Fibroblast of mammary gland (primary cell): ENCODE data around the gene PLIN3.

Experiments used
- DNase-seq: peaks from one replicate; pipeline ENCODE4 v3.0.0-alpha.2; 2010; ENCODE audit warnings: low read depth
- H3K4me3 ChIP-seq: 2 replicates; pipeline ENCODE4 v1.5.1; 2011; ENCODE audit warnings: low read depth, mild to moderate bottlenecking, low read length, moderate library complexity; ENCODE audit not compliant: control insufficient read depth
- TF ChIP-seq, protein P1 (sequence below): conservative IDR thresholded peaks from 2 replicates; pipeline ENCODE4 v1.5.1; 2011; ENCODE audit warnings: low read depth, low read length, inconsistent platforms; ENCODE audit not compliant: control insufficient read depth, insufficient read depth

Gene PLIN3, protein sequence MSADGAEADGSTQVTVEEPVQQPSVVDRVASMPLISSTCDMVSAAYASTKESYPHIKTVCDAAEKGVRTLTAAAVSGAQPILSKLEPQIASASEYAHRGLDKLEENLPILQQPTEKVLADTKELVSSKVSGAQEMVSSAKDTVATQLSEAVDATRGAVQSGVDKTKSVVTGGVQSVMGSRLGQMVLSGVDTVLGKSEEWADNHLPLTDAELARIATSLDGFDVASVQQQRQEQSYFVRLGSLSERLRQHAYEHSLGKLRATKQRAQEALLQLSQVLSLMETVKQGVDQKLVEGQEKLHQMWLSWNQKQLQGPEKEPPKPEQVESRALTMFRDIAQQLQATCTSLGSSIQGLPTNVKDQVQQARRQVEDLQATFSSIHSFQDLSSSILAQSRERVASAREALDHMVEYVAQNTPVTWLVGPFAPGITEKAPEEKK

DNA sequence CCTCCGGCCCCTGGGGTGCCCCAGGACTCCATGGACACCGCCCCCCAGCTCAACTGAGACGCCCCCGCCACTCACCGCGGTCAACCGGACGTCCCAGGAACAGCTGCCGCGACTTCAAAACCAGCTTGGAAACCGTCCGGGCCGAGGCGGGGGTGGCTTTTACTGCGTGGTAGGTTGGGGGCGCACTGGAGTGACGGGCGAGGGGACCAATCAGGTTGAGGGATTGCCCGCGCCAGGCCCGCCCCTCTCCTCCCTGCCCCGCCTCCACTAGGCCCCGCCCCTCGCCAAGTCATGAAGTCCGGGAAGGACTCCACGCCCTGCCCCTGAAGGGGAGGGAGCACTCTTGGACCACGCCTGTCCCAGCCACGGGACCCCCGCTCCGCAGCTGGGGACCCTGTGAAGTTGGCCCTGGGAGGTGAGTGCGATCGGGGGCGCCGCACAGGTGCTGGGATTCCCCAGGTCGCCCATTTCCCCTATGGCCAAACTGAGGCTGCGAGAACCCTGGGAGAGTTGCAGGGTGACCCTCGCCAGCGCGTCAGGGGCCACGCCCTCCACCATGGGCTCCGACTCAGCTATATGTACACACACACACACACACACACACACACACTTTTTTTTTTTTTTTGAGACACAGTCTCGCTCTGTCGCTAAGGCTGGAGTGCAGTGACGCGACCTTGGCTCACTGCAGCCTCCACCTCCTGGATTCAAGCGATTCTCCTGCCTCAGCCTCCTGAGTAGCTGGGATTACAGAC is at the start of gene PLIN3:
TSS of gene PLIN3 (minus strand) at position 134 of the 752 bp plus-strand sequence. CDS start 6,273 bp downstream, outside the sequence.
- peak within 1 kb of the TSS; percentile 73 for H3K4me3 ChIP-seq
- TF ChIP-seq, protein P1, sequence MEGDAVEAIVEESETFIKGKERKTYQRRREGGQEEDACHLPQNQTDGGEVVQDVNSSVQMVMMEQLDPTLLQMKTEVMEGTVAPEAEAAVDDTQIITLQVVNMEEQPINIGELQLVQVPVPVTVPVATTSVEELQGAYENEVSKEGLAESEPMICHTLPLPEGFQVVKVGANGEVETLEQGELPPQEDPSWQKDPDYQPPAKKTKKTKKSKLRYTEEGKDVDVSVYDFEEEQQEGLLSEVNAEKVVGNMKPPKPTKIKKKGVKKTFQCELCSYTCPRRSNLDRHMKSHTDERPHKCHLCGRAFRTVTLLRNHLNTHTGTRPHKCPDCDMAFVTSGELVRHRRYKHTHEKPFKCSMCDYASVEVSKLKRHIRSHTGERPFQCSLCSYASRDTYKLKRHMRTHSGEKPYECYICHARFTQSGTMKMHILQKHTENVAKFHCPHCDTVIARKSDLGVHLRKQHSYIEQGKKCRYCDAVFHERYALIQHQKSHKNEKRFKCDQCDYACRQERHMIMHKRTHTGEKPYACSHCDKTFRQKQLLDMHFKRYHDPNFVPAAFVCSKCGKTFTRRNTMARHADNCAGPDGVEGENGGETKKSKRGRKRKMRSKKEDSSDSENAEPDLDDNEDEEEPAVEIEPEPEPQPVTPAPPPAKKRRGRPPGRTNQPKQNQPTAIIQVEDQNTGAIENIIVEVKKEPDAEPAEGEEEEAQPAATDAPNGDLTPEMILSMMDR, result no peak
- DNase-seq, result peak; percentile 94

DNA sequence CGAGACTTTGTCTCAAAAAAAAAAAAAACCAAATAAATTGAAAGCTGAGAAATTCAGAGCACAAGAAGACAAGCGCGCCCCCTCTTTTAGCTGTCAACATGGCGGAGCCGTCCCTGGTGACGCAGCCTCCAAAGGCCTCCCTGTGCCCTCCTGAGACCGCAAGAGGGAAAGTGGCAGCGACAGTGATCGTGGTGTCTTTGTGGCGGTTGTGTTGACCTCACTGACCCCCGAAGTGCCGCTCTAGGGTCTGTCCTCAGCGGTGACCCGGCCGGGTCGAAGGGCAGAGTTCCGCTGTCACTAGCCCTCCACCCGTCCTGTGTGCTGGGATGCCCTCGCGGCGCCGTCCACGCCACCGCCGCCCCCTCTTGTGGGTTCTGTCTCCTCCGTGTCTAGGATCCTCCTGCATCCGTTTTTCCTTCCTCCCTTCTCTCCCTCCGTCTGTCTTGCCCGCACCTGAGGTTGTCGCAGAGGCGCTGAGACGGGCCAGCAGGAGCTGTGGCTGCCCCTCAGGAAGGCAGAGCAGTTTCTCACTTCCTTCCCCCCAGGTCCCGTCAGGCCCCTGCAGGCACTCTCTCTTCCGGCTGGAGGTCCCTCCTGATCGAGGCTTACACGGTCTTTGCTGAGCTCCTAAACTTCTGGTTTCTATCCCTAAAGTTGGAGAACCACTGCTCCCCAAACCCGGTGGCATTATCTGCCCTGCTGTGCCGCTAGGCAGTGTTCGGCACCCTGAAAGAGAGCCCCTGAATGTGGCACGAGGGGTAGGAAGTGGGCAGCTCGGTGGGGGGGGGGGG is 49.0 kb upstream of the PLIN3 start:
- TF ChIP-seq, protein P1, result no peak
- H3K4me3 ChIP-seq, result no peak overlapping the region
- no peak for DNase-seq

DNA sequence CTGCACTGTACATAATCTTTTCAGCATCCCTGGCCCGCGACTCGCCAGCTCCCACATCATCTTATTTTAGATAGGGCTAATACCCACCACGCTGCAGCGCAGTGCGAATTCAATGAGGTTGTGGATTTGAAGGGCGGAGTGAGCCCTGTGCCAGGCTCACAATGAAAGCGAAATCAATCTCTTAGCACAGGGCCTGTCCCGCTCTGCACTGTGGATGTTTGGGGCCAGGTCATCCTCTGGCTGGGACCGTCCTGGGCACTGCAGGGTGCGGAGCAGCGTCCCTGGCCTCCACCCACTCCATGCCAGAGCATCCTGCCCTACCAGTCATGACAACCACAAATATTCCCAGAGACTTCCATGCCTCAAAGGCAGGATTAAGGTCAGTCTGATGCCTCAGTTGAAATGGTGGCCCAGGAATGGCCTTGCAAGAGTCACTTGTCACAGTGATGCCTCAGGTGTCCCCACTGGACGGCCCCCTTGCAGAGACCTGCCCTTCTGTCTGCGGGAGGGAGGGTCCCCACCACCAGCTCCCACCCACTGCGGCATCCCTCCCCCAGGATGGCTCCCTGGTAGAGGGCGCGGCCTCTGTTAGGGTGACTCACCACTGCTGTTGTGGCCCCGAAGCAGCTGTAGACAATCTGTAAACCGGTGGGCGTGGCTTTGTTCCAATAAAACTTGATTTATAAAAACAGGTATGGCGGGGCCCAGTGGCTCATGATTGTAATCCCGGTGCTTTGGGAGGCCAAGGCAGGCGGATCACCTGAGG is 47.5 kb upstream of the PLIN3 start:
- peak; percentile 83 for DNase-seq
- TF ChIP-seq, protein P1, result no peak
- H3K4me3 ChIP-seq, result no peak overlapping the region

DNA sequence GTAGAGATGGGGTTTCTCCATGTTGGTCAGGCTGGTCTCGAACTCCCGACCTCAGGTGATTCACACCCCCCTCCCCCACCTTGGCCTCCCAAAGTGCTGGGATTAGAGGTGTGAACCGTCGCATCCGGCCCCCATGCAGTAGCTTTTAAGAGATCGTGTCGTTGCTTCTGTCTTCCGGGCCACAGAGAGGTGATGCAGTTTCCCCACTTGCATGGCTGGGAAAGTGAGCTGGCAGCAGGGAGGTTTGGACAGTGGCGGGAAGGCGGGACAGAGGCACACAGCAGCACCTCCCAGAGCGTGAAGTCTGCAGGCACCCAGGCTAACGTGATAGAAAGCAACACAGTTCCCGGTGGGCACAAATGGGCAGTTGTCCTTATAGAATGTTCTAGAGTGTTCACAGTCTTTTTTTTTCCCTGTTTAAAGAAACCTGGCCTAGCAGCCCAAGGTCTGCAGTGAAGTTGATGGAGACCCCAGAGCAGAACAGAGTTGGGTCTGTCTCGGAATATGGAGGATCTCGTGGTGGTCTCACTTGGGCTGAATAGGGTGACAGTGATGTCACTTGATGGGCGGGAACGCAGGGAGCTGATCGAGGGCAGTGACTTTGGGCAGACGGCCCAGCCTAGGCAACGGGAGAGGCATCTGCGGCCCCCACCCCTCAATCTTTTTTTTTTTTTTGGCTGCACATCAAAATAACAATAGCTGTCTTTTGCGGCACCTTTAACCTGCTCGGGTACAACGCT is 46.7 kb upstream of the PLIN3 start:
- TF ChIP-seq, protein P1, result no peak
- no peak for DNase-seq
- H3K4me3 ChIP-seq, result no peak overlapping the region

DNA sequence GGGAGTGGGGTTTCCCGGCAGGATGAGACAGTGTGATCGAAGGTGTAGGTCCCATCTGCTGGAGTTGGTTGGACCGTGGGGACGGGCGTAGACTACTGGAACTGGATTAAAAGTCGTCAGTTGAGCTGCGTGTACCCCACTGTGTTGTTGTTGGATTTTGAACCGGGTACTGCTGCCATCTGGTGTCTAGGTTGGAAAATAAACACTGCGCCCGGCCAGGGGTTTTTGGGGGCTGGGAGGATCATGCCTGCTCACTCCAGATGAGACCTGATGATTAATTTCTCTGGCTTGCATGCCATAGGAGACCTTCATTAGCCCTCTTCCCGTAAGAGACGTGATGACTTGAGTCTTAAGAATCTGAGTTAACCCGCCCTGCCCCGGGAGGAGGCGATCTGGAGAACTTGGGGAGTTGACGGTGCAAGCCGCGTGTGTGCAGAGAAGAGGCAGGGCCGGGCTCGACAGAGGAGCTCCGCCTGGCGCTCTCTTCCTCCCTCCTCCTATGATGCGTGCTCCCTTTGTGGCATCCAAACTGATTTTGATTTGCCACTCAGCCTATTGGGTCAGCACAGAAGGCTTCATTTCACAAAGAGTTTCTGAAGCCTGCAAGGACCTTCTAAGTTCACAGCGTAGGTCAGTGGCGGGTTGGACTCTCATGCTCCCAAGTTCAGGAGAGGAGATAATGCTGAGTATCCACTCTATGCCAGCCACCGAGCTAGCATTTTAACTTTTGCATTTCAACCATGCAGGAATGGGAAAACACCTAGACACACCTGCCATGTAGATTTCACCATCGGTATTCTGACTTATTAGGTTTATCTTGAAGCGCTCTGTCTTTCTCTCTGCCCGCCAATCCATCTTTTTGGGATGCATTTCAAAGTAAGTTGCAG is 44.6 kb upstream of the PLIN3 start:
- H3K4me3 ChIP-seq, result peak overlapping the region; percentile 68
- TF ChIP-seq, protein P1, result peak; percentile 63
- peak; percentile 100 for DNase-seq
